DOHH2 (cell line): ENCODE results near the gene FBLN1.

Source experiments
- EZH2phosphoT487 ChIP-seq: fragments of 200-600 bp; sonication (generic); IDR thresholded peaks from 2 replicates; pipeline ENCODE4 v1.6.1; 2017; ENCODE audit warnings: borderline replicate concordance, mild to moderate bottlenecking, antibody characterized with exemption, low read length, moderate library complexity, mixed read lengths
- TF ChIP-seq, protein P1 (sequence below): fragments of 200-600 bp; sonication (generic); IDR thresholded peaks from one replicate; pipeline ENCODE4 v1.5.1; 2014; ENCODE audit warnings: antibody characterized with exemption, mild to moderate bottlenecking, low read depth, low read length; ENCODE audit not compliant: poor library complexity, severe bottlenecking

DNA sequence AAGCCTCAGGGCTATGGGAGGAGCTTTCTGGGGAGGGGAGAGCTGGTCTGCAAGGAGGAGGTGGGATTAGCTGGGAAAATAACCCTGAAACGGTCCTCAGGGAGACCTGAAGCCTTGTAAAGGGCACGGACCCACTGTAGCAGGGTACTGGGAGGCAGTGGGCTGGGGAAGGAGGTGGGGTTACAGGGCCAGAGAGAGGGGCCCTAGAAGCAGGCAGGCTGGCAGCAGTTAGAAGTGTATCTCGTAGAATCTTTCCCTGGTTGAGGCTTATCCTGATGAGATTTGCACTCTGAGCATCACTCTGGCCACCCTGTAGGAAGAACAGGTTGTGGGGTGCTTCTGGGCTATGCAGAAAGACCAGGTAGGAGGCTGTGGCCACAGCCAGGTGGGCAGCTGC lies 29.6 kb downstream of the FBLN1 start:
- TF ChIP-seq, protein P1, sequence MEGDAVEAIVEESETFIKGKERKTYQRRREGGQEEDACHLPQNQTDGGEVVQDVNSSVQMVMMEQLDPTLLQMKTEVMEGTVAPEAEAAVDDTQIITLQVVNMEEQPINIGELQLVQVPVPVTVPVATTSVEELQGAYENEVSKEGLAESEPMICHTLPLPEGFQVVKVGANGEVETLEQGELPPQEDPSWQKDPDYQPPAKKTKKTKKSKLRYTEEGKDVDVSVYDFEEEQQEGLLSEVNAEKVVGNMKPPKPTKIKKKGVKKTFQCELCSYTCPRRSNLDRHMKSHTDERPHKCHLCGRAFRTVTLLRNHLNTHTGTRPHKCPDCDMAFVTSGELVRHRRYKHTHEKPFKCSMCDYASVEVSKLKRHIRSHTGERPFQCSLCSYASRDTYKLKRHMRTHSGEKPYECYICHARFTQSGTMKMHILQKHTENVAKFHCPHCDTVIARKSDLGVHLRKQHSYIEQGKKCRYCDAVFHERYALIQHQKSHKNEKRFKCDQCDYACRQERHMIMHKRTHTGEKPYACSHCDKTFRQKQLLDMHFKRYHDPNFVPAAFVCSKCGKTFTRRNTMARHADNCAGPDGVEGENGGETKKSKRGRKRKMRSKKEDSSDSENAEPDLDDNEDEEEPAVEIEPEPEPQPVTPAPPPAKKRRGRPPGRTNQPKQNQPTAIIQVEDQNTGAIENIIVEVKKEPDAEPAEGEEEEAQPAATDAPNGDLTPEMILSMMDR = no peak
- TF ChIP-seq EZH2phosphoT487 = no peak
